AG09309 (cell line): ENCODE results near the gene HVCN1.

Experiments
- DNase-seq: peaks from one replicate; pipeline ENCODE4 v3.0.0-alpha.2; 2010; ENCODE audit warnings: low read depth
- H3K4me3 ChIP-seq: 2 replicates; pipeline ENCODE4 v1.5.1; 2011; ENCODE audit warnings: mild to moderate bottlenecking, low read depth, low read length, moderate library complexity; ENCODE audit not compliant: control insufficient read depth
- TF ChIP-seq, protein P1 (sequence below): IDR thresholded peaks from 2 replicates; pipeline ENCODE4 v1.5.1; 2011; ENCODE audit warnings: mild to moderate bottlenecking, low read depth, low read length, inconsistent platforms; ENCODE audit not compliant: insufficient read depth, control insufficient read depth; ENCODE audit errors: missing control alignments

Gene HVCN1

GRCh38 chr12:110693731-110694130 lies 4.8 kb upstream of the HVCN1 start:
- TF ChIP-seq, protein P1, sequence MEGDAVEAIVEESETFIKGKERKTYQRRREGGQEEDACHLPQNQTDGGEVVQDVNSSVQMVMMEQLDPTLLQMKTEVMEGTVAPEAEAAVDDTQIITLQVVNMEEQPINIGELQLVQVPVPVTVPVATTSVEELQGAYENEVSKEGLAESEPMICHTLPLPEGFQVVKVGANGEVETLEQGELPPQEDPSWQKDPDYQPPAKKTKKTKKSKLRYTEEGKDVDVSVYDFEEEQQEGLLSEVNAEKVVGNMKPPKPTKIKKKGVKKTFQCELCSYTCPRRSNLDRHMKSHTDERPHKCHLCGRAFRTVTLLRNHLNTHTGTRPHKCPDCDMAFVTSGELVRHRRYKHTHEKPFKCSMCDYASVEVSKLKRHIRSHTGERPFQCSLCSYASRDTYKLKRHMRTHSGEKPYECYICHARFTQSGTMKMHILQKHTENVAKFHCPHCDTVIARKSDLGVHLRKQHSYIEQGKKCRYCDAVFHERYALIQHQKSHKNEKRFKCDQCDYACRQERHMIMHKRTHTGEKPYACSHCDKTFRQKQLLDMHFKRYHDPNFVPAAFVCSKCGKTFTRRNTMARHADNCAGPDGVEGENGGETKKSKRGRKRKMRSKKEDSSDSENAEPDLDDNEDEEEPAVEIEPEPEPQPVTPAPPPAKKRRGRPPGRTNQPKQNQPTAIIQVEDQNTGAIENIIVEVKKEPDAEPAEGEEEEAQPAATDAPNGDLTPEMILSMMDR = no peak
- H3K4me3 ChIP-seq = no peak overlapping the region
- no peak for DNase-seq

DNA sequence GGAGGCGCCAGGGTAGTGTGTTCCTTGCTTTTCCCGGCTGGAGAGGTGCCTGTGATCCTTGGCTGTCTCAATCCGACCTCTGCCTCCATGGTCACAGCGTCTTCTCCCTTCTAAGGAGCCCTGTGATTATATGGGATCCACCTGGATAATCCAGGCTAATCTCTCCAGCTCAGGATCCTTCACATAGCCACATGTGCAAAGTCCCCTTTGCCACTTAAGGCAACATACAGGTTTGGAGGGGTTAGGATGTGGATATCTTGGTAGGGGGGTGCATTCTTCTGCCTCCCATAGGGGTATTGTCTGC lies 1.2 kb upstream of the HVCN1 start:
- no peak overlapping the region for H3K4me3 ChIP-seq
- no peak for DNase-seq
- TF ChIP-seq, protein P1 = no peak

- no peak for DNase-seq
- TF ChIP-seq, protein P1 = no peak
- H3K4me3 ChIP-seq = peak overlapping the region; percentile 53
These were observed 589 bp upstream of the HVCN1 start for GRCh38 chr12:110689281-110690126.

- H3K4me3 ChIP-seq = no peak overlapping the region
- no peak for DNase-seq
- TF ChIP-seq, protein P1 = no peak
These were observed 1.3 kb downstream of the HVCN1 start for GRCh38 chr12:110687396-110688169.

DNA sequence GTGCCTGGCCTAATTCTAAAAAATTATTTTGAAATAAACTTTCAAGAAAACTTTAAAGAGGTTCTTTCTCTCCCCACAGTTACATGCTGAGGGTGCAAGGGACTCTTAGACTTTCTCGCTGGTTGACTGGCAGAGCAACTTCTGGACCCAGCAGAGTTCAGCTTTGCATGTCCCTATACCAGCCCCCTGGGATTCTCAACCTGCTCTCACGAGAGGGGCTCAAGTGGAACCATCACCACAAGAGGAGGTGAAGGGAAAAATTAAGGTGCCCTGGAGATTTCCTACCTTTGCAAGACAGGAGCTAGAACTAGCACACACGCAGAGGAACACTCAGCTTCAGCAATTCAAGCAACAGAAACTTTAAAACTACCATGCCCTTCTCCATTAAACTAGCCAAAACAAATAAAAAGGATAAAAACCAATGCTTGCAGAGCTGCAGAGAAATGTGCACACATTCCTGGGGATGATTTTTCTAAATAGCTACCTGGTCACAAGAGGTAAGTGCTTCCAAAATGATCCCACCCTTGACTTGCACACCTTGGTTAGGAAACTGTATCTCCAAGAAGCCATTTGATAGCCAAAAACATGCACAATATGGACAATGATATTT lies 2.5 kb downstream of the HVCN1 start:
- DNase-seq = no peak
- H3K4me3 ChIP-seq = no peak overlapping the region
- TF ChIP-seq, protein P1 = no peak

DNA sequence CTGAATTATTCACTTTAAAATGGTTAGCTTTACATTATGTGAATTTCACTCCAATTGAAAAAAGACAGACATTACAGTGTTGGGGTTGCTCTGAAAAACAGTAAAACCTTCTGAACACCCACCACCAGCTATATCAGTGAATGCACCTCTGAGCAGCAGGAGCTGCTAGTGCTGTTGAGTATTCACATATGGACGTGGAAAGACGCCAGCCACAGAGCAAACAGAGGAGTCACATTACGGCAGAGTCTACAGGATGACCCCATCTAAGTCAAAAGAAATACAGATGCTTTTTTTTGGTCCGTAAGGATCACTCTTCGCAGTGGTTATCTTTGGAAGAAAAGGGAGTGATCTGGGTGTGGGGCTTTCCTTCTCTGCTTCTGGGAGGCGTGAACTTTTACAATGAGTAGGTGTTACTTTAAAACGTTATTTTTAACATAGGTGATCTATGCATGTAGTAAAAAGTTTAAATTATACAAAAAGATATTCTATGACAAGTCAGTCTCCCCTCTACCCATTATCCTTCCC lies 4.5 kb downstream of the HVCN1 start:
- H3K4me3 ChIP-seq = no peak overlapping the region
- no peak for DNase-seq

More for the DNA sequence above, 4.5 kb downstream of the HVCN1 start:
- TF ChIP-seq, protein P1 = no peak
